Measurements from ENCODE around the gene PTK7.

Gene PTK7

GRCh38 chr6:43043310-43043709, 32.8 kb upstream of the PTK7 start:
- Histone ChIP-seq H3K4me1 (ENCODE audit: low read length) (no peaks in the 10 kb centered on the region), H3K36me3 (replicated peaks; ENCODE audit: low read depth, low read length) (peaks cover 54% of the 10 kb centered on the region), H3K9me3 (ENCODE audit: insufficient read depth, low read length) (no peaks in the 10 kb centered on the region), H3K4me3 (ENCODE audit: low read length) (no peak overlapping the region), H3K79me2 (ENCODE audit: low read length) (no peaks in the 10 kb centered on the region), H2AFZ (ENCODE audit: low read depth, low read length) (no peak overlapping the region), H4K20me1 (ENCODE audit: insufficient read depth, low read length) (no peaks in the 10 kb centered on the region), H3K27ac (ENCODE audit: low read length) (no peak overlapping the region), H3K9ac (ENCODE audit: low read length) (no peak overlapping the region), H3K4me2 (ENCODE audit: low read length) (no peak overlapping the region), H3K27me3 (ENCODE audit: low read depth, low read length) (no peaks in the 10 kb centered on the region)
- TF ChIP-seq CTCF (IDR thresholded peaks at IDR 0.05; ENCODE audit: low read depth, low read length) (no peak), EZH2phosphoT487 (IDR thresholded peaks at IDR 0.05; ENCODE audit: low read depth) (no peak)

DNA sequence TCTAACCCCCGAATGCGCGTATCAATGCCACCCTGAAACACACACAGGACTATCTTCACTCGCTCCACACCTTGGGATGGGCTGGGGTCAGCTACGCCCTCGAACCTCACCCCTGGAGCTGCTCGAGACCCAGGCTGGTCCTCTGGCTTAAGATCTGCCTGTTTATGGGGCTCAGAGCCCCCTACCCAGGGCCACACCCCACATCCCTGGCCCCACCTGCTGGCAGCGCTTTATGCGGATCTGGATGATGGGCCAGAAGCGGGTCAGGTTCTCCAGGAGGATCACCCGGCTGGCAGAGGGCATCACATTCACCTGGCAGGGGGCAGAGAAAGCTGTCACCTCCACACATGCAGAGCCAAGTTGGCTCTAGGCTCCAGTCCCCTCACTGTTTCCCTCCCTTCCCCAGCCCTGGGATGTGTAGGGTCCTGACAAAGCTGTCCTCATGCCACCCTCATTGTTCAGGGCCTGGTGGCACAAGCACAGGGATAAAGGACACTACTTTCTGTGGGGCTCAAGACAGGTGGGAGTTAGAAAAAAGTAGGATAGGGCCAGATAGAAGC, 30.7 kb upstream of the PTK7 start:
- H3K36me3 ChIP-seq (replicated peaks; ENCODE audit: low read depth, low read length): peaks cover 58% of the 10 kb centered on the region

GRCh38 chr6:43047998-43048397, 28.1 kb upstream of the PTK7 start:
- H3K27me3 ChIP-seq (ENCODE audit: low read depth, low read length): no peaks in the 10 kb centered on the region
- no peaks in the 10 kb centered on the region for H4K20me1 ChIP-seq (ENCODE audit: insufficient read depth, low read length)
- no peak overlapping the region for H2AFZ ChIP-seq (ENCODE audit: low read depth, low read length)
- peaks cover 55% of the 10 kb centered on the region for H3K36me3 ChIP-seq (replicated peaks; ENCODE audit: low read depth, low read length)
- H3K79me2 ChIP-seq (ENCODE audit: low read length): peaks cover 10% of the 10 kb centered on the region
- H3K4me1 ChIP-seq (ENCODE audit: low read length): peaks cover 6% of the 10 kb centered on the region; the same call in 1 of the 2 replicates
- TF ChIP-seq EZH2phosphoT487 (IDR thresholded peaks at IDR 0.05; ENCODE audit: low read depth): no peak
- no peak overlapping the region for H3K4me3 ChIP-seq (ENCODE audit: low read length)
- H3K9me3 ChIP-seq (ENCODE audit: insufficient read depth, low read length): no peaks in the 10 kb centered on the region
- H3K9ac ChIP-seq (ENCODE audit: low read length): no peak overlapping the region
- H3K27ac ChIP-seq (ENCODE audit: low read length): no peak overlapping the region
- H3K4me2 ChIP-seq (ENCODE audit: low read length): no peak overlapping the region

More for the DNA sequence above, 30.7 kb upstream of the PTK7 start:
- Histone ChIP-seq H3K9ac (ENCODE audit: low read length) (no peak overlapping the region), H3K4me3 (ENCODE audit: low read length) (no peak overlapping the region), H3K27ac (ENCODE audit: low read length) (no peak overlapping the region), H2AFZ (ENCODE audit: low read depth, low read length) (no peak overlapping the region), H3K4me2 (ENCODE audit: low read length) (no peak overlapping the region), H3K27me3 (ENCODE audit: low read depth, low read length) (no peaks in the 10 kb centered on the region), H3K9me3 (ENCODE audit: insufficient read depth, low read length) (no peaks in the 10 kb centered on the region), H4K20me1 (ENCODE audit: insufficient read depth, low read length) (no peaks in the 10 kb centered on the region), H3K79me2 (ENCODE audit: low read length) (no peaks in the 10 kb centered on the region), H3K4me1 (ENCODE audit: low read length) (no peaks in the 10 kb centered on the region)
- TF ChIP-seq EZH2phosphoT487 (IDR thresholded peaks at IDR 0.05; ENCODE audit: low read depth) (no peak), CTCF (IDR thresholded peaks at IDR 0.05; ENCODE audit: low read depth, low read length) (no peak)

DNA sequence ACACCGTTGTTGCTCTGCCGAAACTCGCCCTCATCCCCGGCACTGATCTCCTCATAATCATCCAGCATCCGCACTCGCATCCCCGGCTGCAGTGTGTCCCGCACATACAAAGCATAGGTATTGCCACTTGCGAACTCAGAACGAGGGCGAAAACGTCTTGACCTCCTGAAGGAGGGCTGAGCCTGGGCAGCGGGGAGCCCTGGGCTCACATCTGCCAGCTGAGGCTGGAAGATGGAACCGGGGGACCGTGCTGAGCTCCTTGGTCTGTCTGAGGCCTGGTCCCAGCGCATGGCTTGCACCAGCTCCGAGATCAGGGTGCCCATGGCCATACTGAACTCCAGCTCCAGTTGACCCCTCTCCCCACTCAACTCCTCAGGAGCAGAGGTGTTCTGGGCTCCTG, 25.1 kb upstream of the PTK7 start:
- Histone ChIP-seq H3K27ac (ENCODE audit: low read length) (no peak overlapping the region), H4K20me1 (ENCODE audit: insufficient read depth, low read length) (no peaks in the 10 kb centered on the region), H2AFZ (ENCODE audit: low read depth, low read length) (no peak overlapping the region), H3K9ac (ENCODE audit: low read length) (no peak overlapping the region), H3K4me2 (ENCODE audit: low read length) (no peak overlapping the region), H3K79me2 (ENCODE audit: low read length) (peaks cover 15% of the 10 kb centered on the region), H3K36me3 (replicated peaks; ENCODE audit: low read depth, low read length) (peaks cover 46% of the 10 kb centered on the region), H3K4me3 (ENCODE audit: low read length) (no peak overlapping the region), H3K9me3 (ENCODE audit: insufficient read depth, low read length) (no peaks in the 10 kb centered on the region), H3K4me1 (ENCODE audit: low read length) (peaks cover 11% of the 10 kb centered on the region), H3K27me3 (ENCODE audit: low read depth, low read length) (no peaks in the 10 kb centered on the region)
- TF ChIP-seq EZH2phosphoT487 (IDR thresholded peaks at IDR 0.05; ENCODE audit: low read depth) (no peak), CTCF (IDR thresholded peaks at IDR 0.05; ENCODE audit: low read depth, low read length) (no peak)
